Colonic mucosa (tissue), 4 donors: ENCODE results near the gene CDKN2A. TPM values are rescaled to one million over a fixed set of nuclear protein-coding genes. Genes with fewer than 3 reads are reported as not detected.

Experiments
- DNase-seq: peaks from one replicate; pipeline ENCODE4 v3.0.0-alpha.2; 2020
- H3K27ac ChIP-seq: fragments of 200-600 bp; one replicate; pipeline ENCODE4 v1.8.0; 2021
- H3K27me3 ChIP-seq: fragments of 200-600 bp; one replicate; pipeline ENCODE4 v1.8.0; 2021
- H3K36me3 ChIP-seq: fragments of 200-600 bp; one replicate; pipeline ENCODE4 v1.8.0; 2021
- H3K4me1 ChIP-seq: fragments of 200-600 bp; one replicate; pipeline ENCODE4 v1.8.0; 2021; ENCODE audit warnings: mild to moderate bottlenecking
- H3K4me3 ChIP-seq: fragments of 200-600 bp; one replicate; pipeline ENCODE4 v1.8.0; 2021
- H3K9ac ChIP-seq, 2 donors: one replicate each; pipeline ENCODE4 v1.7.0; 2013; ENCODE audit warnings: control low read depth in 2 of 2, low read depth in 2 of 2, low read length in 2 of 2
- H3K9me3 ChIP-seq: fragments of 200-600 bp; one replicate; pipeline ENCODE4 v1.8.0; 2021
- CTCF ChIP-seq: fragments of 200-600 bp; IDR thresholded peaks from one replicate; pipeline ENCODE4 v1.8.0; 2022; ENCODE audit warnings: antibody characterized with exemption, mild to moderate bottlenecking
- intact Hi-C: fragments of 100-400 bp; cut with DNase I; formaldehyde crosslinking; loops from one replicate; pipeline ENCODE4 v1.14.1; 2022
- total RNA-seq, 2 donors: library from RNA; stranded (reverse); fragmentation: NEBNext Ultra II Directional in 1 of 2; extraction: Animal tissue kit (Norgen Biotek cat#: 25700) in 1 of 2; gene quantifications; one replicate each; pipeline ENCODE4 v1.2.1, GENCODE V29; 2021
- donor health status: healthy.
- donor health status: DM: no; HTN: no; CAD: no.
- donor health status: DM: no; HTN: no; CAD: no.

The CDKN2A gene
- total RNA-seq, 2 donors from 2014 or later, result 1.3 to 2.9 TPM

DNA sequence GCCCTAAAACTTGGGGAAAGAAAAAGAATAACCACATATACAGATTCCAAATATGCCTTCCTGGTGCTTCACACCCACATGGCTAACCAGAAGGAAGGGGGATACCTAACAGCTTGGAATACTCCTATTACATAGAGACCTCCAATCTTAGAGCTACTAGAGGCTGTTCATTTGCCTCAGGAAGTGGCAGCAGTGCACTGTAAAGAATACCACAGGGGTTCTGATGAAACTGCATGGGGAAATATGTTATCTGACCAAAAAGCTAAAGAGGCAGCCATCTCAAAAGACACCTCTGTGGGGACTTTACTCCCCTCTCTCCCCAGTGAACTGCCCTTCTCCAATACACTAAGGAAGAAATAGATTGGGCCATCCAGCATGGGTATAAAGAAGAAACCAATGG is 66.4 kb downstream of the CDKN2A start:
- no peak for DNase-seq
- Histone ChIP-seq H3K4me1 (no peaks in the 10 kb centered on the region), H3K9ac (no peak overlapping the region), H3K27me3 (no peaks in the 10 kb centered on the region), H3K36me3 (no peaks in the 10 kb centered on the region), H3K9me3 (no peaks in the 10 kb centered on the region), H3K4me3 (no peak overlapping the region), H3K27ac (no peak overlapping the region)
- TF ChIP-seq CTCF, result no peak
- intact Hi-C loops, result no loop called here

DNA sequence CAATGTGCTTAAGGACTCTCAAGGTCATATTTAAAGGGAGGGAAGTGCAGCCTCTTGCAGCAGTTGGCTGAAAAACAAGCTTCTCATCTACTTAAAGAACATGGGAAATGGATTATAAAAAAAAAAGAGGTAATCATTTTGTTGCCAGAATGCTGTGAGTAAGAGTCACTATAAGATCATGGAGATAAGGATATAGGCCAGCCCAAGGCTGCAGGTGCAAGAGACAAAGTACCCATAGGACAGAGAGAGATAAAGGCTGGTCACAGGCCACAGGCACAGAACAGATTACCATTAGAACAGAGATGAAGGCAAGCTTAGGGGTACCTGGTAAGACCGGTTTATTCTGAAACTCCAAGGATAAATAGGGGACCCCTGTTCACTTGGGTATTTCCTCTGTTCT is 70.5 kb downstream of the CDKN2A start:
- Histone ChIP-seq H3K4me1 (no peaks in the 10 kb centered on the region), H3K9ac (no peak overlapping the region), H3K27me3 (no peaks in the 10 kb centered on the region), H3K9me3 (no peaks in the 10 kb centered on the region), H3K4me3 (no peak overlapping the region), H3K27ac (no peak overlapping the region), H3K36me3 (no peaks in the 10 kb centered on the region)
- no peak for TF ChIP-seq CTCF
- intact Hi-C loops, result no loop called here
- no peak for DNase-seq

DNA sequence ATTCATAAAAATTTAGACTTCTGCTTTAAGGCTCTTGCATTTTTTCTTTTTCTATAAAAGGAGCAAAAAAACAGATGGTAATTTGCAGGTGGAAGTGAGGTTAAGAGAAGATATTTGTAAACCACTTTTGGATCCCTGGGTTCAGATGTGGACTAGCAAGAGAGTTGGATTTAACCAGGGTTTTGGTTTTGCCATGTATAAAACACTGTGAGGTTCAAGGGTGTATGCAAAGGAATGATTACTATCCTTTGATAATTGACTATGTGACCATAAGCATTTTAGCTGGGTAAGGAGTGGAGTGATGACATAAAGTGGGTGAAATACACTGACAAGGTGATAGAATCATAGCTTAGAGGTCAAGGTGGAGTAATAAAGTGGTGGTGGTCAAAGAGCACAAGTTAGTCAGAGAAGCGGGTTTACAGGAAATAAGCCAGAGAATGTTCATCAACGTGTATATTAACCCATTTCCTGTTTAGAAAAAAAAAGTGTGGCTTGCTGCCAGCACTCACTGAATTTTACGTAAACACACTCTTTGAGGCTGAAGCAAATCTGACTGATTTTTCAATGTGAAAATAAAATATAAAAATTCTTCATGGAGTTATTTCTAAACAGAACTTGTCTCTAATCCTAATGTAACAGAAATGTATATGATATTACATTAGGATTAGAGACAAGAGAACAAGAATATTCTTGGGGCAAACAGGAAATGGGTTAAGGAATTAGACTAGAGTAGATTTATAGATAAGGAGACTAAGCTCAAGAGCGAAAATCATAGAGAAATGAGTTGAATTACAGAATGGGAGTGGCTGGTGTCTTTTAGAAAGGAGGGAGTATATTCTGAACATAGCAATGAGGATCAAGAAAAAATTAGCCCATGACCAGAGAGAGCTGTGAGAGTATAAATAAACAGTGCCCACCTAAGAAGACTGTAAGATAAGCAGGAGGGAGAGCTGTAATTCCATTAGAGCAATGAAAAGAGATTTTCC is 74.5 kb downstream of the CDKN2A start:
- Histone ChIP-seq H3K36me3 (no peaks in the 10 kb centered on the region), H3K9ac (no peak overlapping the region), H3K9me3 (no peaks in the 10 kb centered on the region), H3K4me3 (no peak overlapping the region), H3K27ac (no peak overlapping the region), H3K4me1 (no peaks in the 10 kb centered on the region), H3K27me3 (no peaks in the 10 kb centered on the region)
- no peak for TF ChIP-seq CTCF
- intact Hi-C loops, result no loop called here
- peak; percentile 31 for DNase-seq

Other genes with a start within 250 kb of the CDKN2A start
- gene MTAP, start 191.8 kb downstream of the CDKN2A start, total RNA-seq, result 10 to 100 TPM; 22.0 to 24.4 TPM
- gene CDKN2B-AS1, start 399 bp upstream of the CDKN2A start, total RNA-seq, result 10 to 100 TPM; 39.7 to 73.7 TPM
- gene CDKN2B, start 14.9 kb upstream of the CDKN2A start, total RNA-seq, result 10 to 100 TPM; 57.0 to 76.6 TPM